ENCODE measurements around the gene AP1B1.

DNA sequence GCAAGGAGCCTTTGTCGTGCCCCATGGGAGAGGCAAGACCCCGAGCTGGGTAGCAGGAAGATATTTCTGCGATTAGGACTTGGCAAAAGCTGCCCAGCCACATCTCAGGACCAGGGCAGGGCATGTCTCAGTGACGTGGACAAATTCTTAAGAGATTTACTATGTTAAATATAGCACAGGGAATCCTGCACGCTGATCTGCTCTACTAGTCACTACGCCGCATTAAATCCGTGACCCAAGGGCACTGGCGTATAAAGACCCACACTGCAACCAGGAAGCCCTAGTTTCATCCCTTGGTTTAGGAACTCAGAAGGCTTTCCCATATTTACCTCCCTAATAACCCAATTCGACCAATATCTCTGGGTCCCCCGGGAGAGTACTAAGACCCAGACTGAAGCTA, 35.1 kb downstream of the AP1B1 start:
- TF ChIP-seq, protein P1, sequence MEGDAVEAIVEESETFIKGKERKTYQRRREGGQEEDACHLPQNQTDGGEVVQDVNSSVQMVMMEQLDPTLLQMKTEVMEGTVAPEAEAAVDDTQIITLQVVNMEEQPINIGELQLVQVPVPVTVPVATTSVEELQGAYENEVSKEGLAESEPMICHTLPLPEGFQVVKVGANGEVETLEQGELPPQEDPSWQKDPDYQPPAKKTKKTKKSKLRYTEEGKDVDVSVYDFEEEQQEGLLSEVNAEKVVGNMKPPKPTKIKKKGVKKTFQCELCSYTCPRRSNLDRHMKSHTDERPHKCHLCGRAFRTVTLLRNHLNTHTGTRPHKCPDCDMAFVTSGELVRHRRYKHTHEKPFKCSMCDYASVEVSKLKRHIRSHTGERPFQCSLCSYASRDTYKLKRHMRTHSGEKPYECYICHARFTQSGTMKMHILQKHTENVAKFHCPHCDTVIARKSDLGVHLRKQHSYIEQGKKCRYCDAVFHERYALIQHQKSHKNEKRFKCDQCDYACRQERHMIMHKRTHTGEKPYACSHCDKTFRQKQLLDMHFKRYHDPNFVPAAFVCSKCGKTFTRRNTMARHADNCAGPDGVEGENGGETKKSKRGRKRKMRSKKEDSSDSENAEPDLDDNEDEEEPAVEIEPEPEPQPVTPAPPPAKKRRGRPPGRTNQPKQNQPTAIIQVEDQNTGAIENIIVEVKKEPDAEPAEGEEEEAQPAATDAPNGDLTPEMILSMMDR (IDR thresholded peaks at IDR 0.05; ENCODE audit: low read depth, low read length): no peak
- TF ChIP-seq EZH2phosphoT487 (IDR thresholded peaks at IDR 0.05; ENCODE audit: low read depth): no peak

Measured in OCI-LY3 (cell line).